WTC11 (cell line): ENCODE results near the gene SNAPC4. TPM values are rescaled to one million over a fixed set of nuclear protein-coding genes. Genes with fewer than 3 reads are reported as not detected.

Experiments
- ATAC-seq: fragments of 200-7000 bp; cut with Tn5 transposase; 2 replicates; pipeline ENCODE4 v1.10.0; 2021; ENCODE audit warnings: mild to moderate bottlenecking, moderate library complexity
- CTCF ChIA-PET: fragments of 300-600 bp; sonication (Branson Sonifier 250); formaldehyde crosslinking; loops from one replicate; lab custom pipeline; 2021; ENCODE audit warnings: antibody characterized with exemption; lab: Charles Lee
- POLR2A ChIA-PET: fragments of 350-600 bp; sonication (Branson Sonifier 250); formaldehyde crosslinking; loops from one replicate; lab custom pipeline; 2021; ENCODE audit warnings: antibody characterized with exemption; lab: Charles Lee
- DNase-seq: peaks from one replicate; pipeline ENCODE4 v3.0.0; 2021; ENCODE audit warnings: low spot score
- H3K27ac Mint-ChIP-seq: 2 replicates; pipeline ENCODE4 v1.8.0; 2021; ENCODE audit warnings: mixed read lengths
- H3K27me3 Mint-ChIP-seq: 2 replicates; pipeline ENCODE4 v1.8.0; 2021; ENCODE audit warnings: low read depth, mild to moderate bottlenecking, moderate library complexity, mixed read lengths
- H3K36me3 Mint-ChIP-seq: 2 replicates; pipeline ENCODE4 v1.8.0; 2021; ENCODE audit warnings: mixed read lengths
- H3K4me1 Mint-ChIP-seq: 2 replicates; pipeline ENCODE4 v1.8.0; 2022; ENCODE audit warnings: mixed read lengths
- H3K4me3 Mint-ChIP-seq: 2 replicates; pipeline ENCODE4 v1.8.0; 2021; ENCODE audit warnings: mild to moderate bottlenecking, moderate library complexity, mixed read lengths
- H3K9me3 Mint-ChIP-seq: 2 replicates; pipeline ENCODE4 v1.8.0; 2021; ENCODE audit warnings: mixed read lengths
- CBFB ChIP-seq: sonication (generic); formaldehyde crosslinking; IDR thresholded peaks from 2 replicates; pipeline ENCODE4 v1.8.1; 2022; ENCODE audit warnings: mild to moderate bottlenecking, low read depth, missing genetic modification reagents
- CREB1 ChIP-seq: sonication (generic); formaldehyde crosslinking; IDR thresholded peaks from 2 replicates; pipeline ENCODE4 v1.8.0; 2023; ENCODE audit warnings: mild to moderate bottlenecking, missing genetic modification reagents
- CTCF ChIP-seq: fragments of 200-600 bp; IDR thresholded peaks from 2 replicates; pipeline ENCODE4 v1.8.0; 2022; ENCODE audit warnings: antibody characterized with exemption
- E2F1 ChIP-seq: sonication (generic); formaldehyde crosslinking; IDR thresholded peaks from 2 replicates; pipeline ENCODE4 v1.8.0; 2022; ENCODE audit warnings: mild to moderate bottlenecking, missing genetic modification reagents
- ERG ChIP-seq: fragments of 250-450 bp; sonication (Bioruptor Pico); IDR thresholded peaks from 2 replicates; pipeline ENCODE4 v1.8.0; 2021; ENCODE audit warnings: mild to moderate bottlenecking
- FOXJ3 ChIP-seq: sonication (generic); formaldehyde crosslinking; IDR thresholded peaks from 2 replicates; pipeline ENCODE4 v1.9.0; 2021; ENCODE audit warnings: missing genetic modification reagents, mild to moderate bottlenecking, borderline replicate concordance
- GABPB1 ChIP-seq: sonication (generic); formaldehyde crosslinking; IDR thresholded peaks from 2 replicates; pipeline ENCODE4 v1.8.1; 2023; ENCODE audit warnings: mild to moderate bottlenecking, missing genetic modification reagents
- HMGA2 ChIP-seq: fragments of 250-450 bp; sonication (Bioruptor Pico); IDR thresholded peaks from 2 replicates; pipeline ENCODE4 v1.4.0; 2021; ENCODE audit warnings: mild to moderate bottlenecking, moderate library complexity
- IRF2 ChIP-seq: sonication (generic); formaldehyde crosslinking; IDR thresholded peaks from 2 replicates; pipeline ENCODE4 v1.8.0; 2022; ENCODE audit warnings: low read depth, missing genetic modification reagents, borderline replicate concordance
- JUN ChIP-seq: sonication (generic); formaldehyde crosslinking; IDR thresholded peaks from 2 replicates; pipeline ENCODE4 v1.8.0; 2023; ENCODE audit warnings: mild to moderate bottlenecking, missing genetic modification reagents
- MLX ChIP-seq: sonication (generic); formaldehyde crosslinking; IDR thresholded peaks from 2 replicates; pipeline ENCODE4 v1.8.1; 2023; ENCODE audit warnings: mild to moderate bottlenecking, missing genetic modification reagents, moderate library complexity
- NR3C1 ChIP-seq: sonication (generic); formaldehyde crosslinking; conservative IDR thresholded peaks from 2 replicates; pipeline ENCODE4 v1.8.1; 2023; ENCODE audit warnings: low read depth, mild to moderate bottlenecking, missing genetic modification reagents
- PREB ChIP-seq: sonication (generic); formaldehyde crosslinking; IDR thresholded peaks from 2 replicates; pipeline ENCODE4 v1.8.1; 2022; ENCODE audit warnings: mild to moderate bottlenecking, missing genetic modification reagents, moderate library complexity, borderline replicate concordance
- RORB ChIP-seq: fragments of 250-450 bp; sonication (Bioruptor Pico); IDR thresholded peaks from 2 replicates; pipeline ENCODE4 v1.9.0; 2021; ENCODE audit warnings: mild to moderate bottlenecking
- TEAD4 ChIP-seq: sonication (generic); formaldehyde crosslinking; IDR thresholded peaks from 2 replicates; pipeline ENCODE4 v1.8.0; 2022; ENCODE audit warnings: mild to moderate bottlenecking, missing genetic modification reagents
- ZBTB43 ChIP-seq: sonication (generic); formaldehyde crosslinking; IDR thresholded peaks from 2 replicates; pipeline ENCODE4 v1.8.1; 2023; ENCODE audit warnings: mild to moderate bottlenecking, missing genetic modification reagents
- ZMAT4 ChIP-seq: fragments of 250-450 bp; sonication (Bioruptor Pico); IDR thresholded peaks from 2 replicates; pipeline ENCODE4 v1.9.0; 2021; ENCODE audit warnings: mild to moderate bottlenecking
- ZNF396 ChIP-seq: fragments of 250-450 bp; sonication (Bioruptor Pico); IDR thresholded peaks from 2 replicates; pipeline ENCODE4 v1.8.0; 2021; ENCODE audit warnings: mild to moderate bottlenecking, moderate library complexity, borderline replicate concordance
- total RNA-seq: library from RNA; stranded (reverse); gene quantifications from 3 replicates; pipeline ENCODE4 v1.2.3, GENCODE V29; 2021

SNAPC4 gene
- total RNA-seq, 1 experiment from 2014 or later = 22.8 TPM

- ATAC-seq (no peak), DNase-seq (no peak)
- POLR2A ChIA-PET = no interaction called here
- Mint-ChIP-seq H3K4me3 (no peak overlapping the region), H3K27me3 (no peaks in the 10 kb centered on the region), H3K36me3 (no peaks in the 10 kb centered on the region), H3K27ac (no peak overlapping the region), H3K4me1 (peaks cover 5% of the 10 kb centered on the region), H3K9me3 (no peaks in the 10 kb centered on the region)
- no peak for TF ChIP-seq TEAD4 (CRISPR knock-in tag)
- no peak for TF ChIP-seq MLX (CRISPR knock-in tag)
- TF ChIP-seq HMGA2 = no peak
- no peak for TF ChIP-seq ZMAT4 (CRISPR knock-in tag)
- no peak for TF ChIP-seq NR3C1
- no peak for TF ChIP-seq CBFB
- TF ChIP-seq ERG (CRISPR knock-in tag) = no peak
- TF ChIP-seq PREB (CRISPR knock-in tag) = no peak
- no peak for TF ChIP-seq IRF2
- TF ChIP-seq CREB1 (CRISPR knock-in tag) = no peak
- no peak for TF ChIP-seq ZNF396 (CRISPR knock-in tag)
- TF ChIP-seq E2F1 (CRISPR knock-in tag) = no peak
- no peak for TF ChIP-seq FOXJ3 (CRISPR knock-in tag)
- no peak for TF ChIP-seq ZBTB43 (CRISPR knock-in tag)
- no peak for TF ChIP-seq JUN (CRISPR knock-in tag)
- no peak for TF ChIP-seq CTCF
- no peak for TF ChIP-seq RORB (CRISPR knock-in tag)
- no peak for TF ChIP-seq GABPB1 (CRISPR knock-in tag)
- CTCF ChIA-PET = no interaction called here
Measured at GRCh38 chr9:136359774-136360718, 39.9 kb downstream of the SNAPC4 start.
